ENCODE data around the gene AUTS2.

Gene AUTS2

GRCh38 chr7:70492625-70493024, 894.4 kb downstream of the AUTS2 start:
- H3K4me3 ChIP-seq (ENCODE audit: low read depth, low read length), result no peak overlapping the region
- no peak for DNase-seq (ENCODE audit: low read depth)
- TF ChIP-seq CTCF (IDR thresholded peaks at IDR 0.05; ENCODE audit: low read depth, low read length, missing control alignments), result no peak
- in situ Hi-C loops (cut with HindIII; ENCODE audit: low sequenced_read_pairs), result no loop called here

GRCh38 chr7:70494225-70495032, 896.2 kb downstream of the AUTS2 start:
- in situ Hi-C loops (cut with HindIII; ENCODE audit: low sequenced_read_pairs), result no loop called here
- no peak overlapping the region for H3K4me3 ChIP-seq (ENCODE audit: low read depth, low read length)
- DNase-seq (ENCODE audit: low read depth), result no peak
- TF ChIP-seq CTCF (IDR thresholded peaks at IDR 0.05; ENCODE audit: low read depth, low read length, missing control alignments), result no peak

GRCh38 chr7:70495033-70495376, 896.7 kb downstream of the AUTS2 start:
- no peak for DNase-seq (ENCODE audit: low read depth)
- no peak for TF ChIP-seq CTCF (IDR thresholded peaks at IDR 0.05; ENCODE audit: low read depth, low read length, missing control alignments)
- in situ Hi-C loops (cut with HindIII; ENCODE audit: low sequenced_read_pairs), result no loop called here
- H3K4me3 ChIP-seq (ENCODE audit: low read depth, low read length), result no peak overlapping the region

GRCh38 chr7:70497793-70498192, 899.5 kb downstream of the AUTS2 start:
- no peak for TF ChIP-seq CTCF (IDR thresholded peaks at IDR 0.05; ENCODE audit: low read depth, low read length, missing control alignments)
- no peak overlapping the region for H3K4me3 ChIP-seq (ENCODE audit: low read depth, low read length)
- DNase-seq (ENCODE audit: low read depth), result no peak
- in situ Hi-C loops (cut with HindIII; ENCODE audit: low sequenced_read_pairs), result no loop called here

- in situ Hi-C loops (cut with HindIII; ENCODE audit: low sequenced_read_pairs), result no loop called here
- no peak overlapping the region for H3K4me3 ChIP-seq (ENCODE audit: low read depth, low read length)
- DNase-seq (ENCODE audit: low read depth), result no peak
- TF ChIP-seq CTCF (IDR thresholded peaks at IDR 0.05; ENCODE audit: low read depth, low read length, missing control alignments), result no peak
These were observed 900.1 kb downstream of the AUTS2 start for GRCh38 chr7:70498232-70498992.

GRCh38 chr7:70500261-70500660, 902.0 kb downstream of the AUTS2 start:
- DNase-seq (ENCODE audit: low read depth), result no peak
- no peak overlapping the region for H3K4me3 ChIP-seq (ENCODE audit: low read depth, low read length)
- in situ Hi-C loops (cut with HindIII; ENCODE audit: low sequenced_read_pairs), result no loop called here
- TF ChIP-seq CTCF (IDR thresholded peaks at IDR 0.05; ENCODE audit: low read depth, low read length, missing control alignments), result no peak
